GM12878 (cell line): ENCODE data around the gene ONECUT2.

Experiments
- CTCF ChIP-seq, 3 experiments: IDR thresholded peaks in 2 of 3; conservative IDR thresholded peaks in 1 of 3; 2 replicates each; pipeline ENCODE4 v1.5.1; 2011; ENCODE audit warnings: low read depth in 3 of 3, low read length in 3 of 3, mild to moderate bottlenecking in 3 of 3, control low read depth in 2 of 3, moderate library complexity in 2 of 3, inconsistent platforms in 1 of 3, mixed read lengths in 1 of 3; ENCODE audit not compliant: control insufficient read depth in 2 of 3, insufficient read depth in 1 of 3; ENCODE audit errors: extremely low read depth in 1 of 3
- EP300 ChIP-seq, 2 experiments: fragments of 150-350 bp in 1 of 2; IDR thresholded peaks; 2 replicates each; pipeline ENCODE4 v1.6.1; 2011 to 2012; ENCODE audit warnings: low read depth in 2 of 2, low read length in 2 of 2, borderline replicate concordance in 1 of 2, improper control_type of control experiment in 1 of 2, inconsistent platforms in 1 of 2; ENCODE audit not compliant: control insufficient read depth in 1 of 2
- EZH2 ChIP-seq: IDR thresholded peaks from 2 replicates; pipeline ENCODE4 v1.6.1; 2012; ENCODE audit warnings: low read depth, mild to moderate bottlenecking, control low read depth, inconsistent platforms, low read length, borderline replicate concordance; ENCODE audit not compliant: control insufficient read depth
- HDGF ChIP-seq: fragments of 450-650 bp; IDR thresholded peaks from 2 replicates; pipeline ENCODE4 v1.6.1; 2016; ENCODE audit warnings: antibody characterized with exemption
- MYC ChIP-seq: IDR thresholded peaks from 2 replicates; pipeline ENCODE4 v1.6.1; 2011; ENCODE audit warnings: mild to moderate bottlenecking, low read length, moderate library complexity, inconsistent platforms; ENCODE audit not compliant: insufficient read depth, insufficient replicate concordance, insufficient read length, severe bottlenecking
- PAX5 ChIP-seq: IDR thresholded peaks from 2 replicates; pipeline ENCODE4 v1.6.1; 2011; ENCODE audit warnings: low read depth, low read length, borderline replicate concordance
- POLR2A ChIP-seq: IDR thresholded peaks from 2 replicates; pipeline ENCODE4 v1.6.1; 2011; ENCODE audit warnings: low read depth, mild to moderate bottlenecking, low read length
- POLR2AphosphoS5 ChIP-seq: IDR thresholded peaks from 2 replicates; pipeline ENCODE4 v1.6.1; 2011; ENCODE audit warnings: mild to moderate bottlenecking, low read length, inconsistent platforms
- RELB ChIP-seq: fragments of 450-650 bp; IDR thresholded peaks from 2 replicates; pipeline ENCODE4 v1.6.1; 2017; ENCODE audit warnings: low read depth, mild to moderate bottlenecking, moderate library complexity
- RFX5 ChIP-seq: IDR thresholded peaks from 2 replicates; pipeline ENCODE4 v1.6.1; 2011; ENCODE audit warnings: low read depth, low read length, improper control_type of control experiment
- SIN3A ChIP-seq: IDR thresholded peaks from 2 replicates; pipeline ENCODE4 v1.6.1; 2012; ENCODE audit warnings: low read depth, low read length, improper control_type of control experiment
- ZNF24 ChIP-seq: fragments of 450-650 bp; IDR thresholded peaks from 2 replicates; pipeline ENCODE4 v1.6.1; 2017; ENCODE audit warnings: antibody characterized with exemption, mild to moderate bottlenecking

GRCh38 chr18:57428221-57429150 is 6.7 kb upstream of the ONECUT2 start:
- no peak for TF ChIP-seq MYC
- no peak for TF ChIP-seq RFX5
- TF ChIP-seq HDGF: no peak
- no peak for TF ChIP-seq CTCF (IDR thresholded peaks at IDR 0.05 in 2 of 3, conservative IDR thresholded peaks at IDR 0.05 in 1 of 3; ENCODE audit: control insufficient read depth in 2 of 3, extremely low read depth in 1 of 3, insufficient read depth in 1 of 3, low read depth in 3 of 3, low read length in 3 of 3)
- no peak for TF ChIP-seq ZNF24
- no peak for TF ChIP-seq POLR2A
- no peak for TF ChIP-seq EZH2
- no peak for TF ChIP-seq EP300 (IDR thresholded peaks at IDR 0.05; ENCODE audit: borderline replicate concordance in 1 of 2, control insufficient read depth in 1 of 2, low read depth in 2 of 2, low read length in 2 of 2)
- TF ChIP-seq POLR2AphosphoS5: no peak
- no peak for TF ChIP-seq PAX5
- TF ChIP-seq SIN3A: no peak
- no peak for TF ChIP-seq RELB
